ENCODE data around the gene MRPL19. TPM values are rescaled to one million over a fixed set of nuclear protein-coding genes. Genes with fewer than 3 reads are reported as not detected.
"Not testable (repeated sequence)": the region's sequence is repeated elsewhere in the genome, so short reads cannot be mapped to it uniquely, and the experiment has no call there.

Gene MRPL19
- total RNA-seq, 1 donor from 2014 or later: 22.6 TPM

DNA sequence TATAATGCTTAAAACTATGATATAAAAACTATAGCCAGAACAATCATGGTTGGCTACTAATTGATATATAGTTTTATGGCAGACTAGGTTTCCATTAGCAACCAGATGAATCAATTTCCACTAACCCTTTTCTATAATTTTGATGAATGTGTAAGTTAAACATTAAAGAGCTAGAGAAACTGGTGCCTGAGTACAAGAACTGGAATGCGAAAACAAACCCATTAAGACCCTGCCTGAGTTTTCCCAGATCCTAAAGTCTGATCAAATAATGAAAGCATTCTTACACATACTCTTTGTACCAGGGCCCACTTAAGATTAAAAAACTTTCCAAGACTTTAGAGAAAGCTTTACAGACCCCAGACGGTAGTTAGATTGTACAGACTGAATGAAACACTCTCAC is 21.3 kb downstream of the MRPL19 start:
- DNase-seq (ENCODE audit: low read depth in 2 of 2): no peak

DNA sequence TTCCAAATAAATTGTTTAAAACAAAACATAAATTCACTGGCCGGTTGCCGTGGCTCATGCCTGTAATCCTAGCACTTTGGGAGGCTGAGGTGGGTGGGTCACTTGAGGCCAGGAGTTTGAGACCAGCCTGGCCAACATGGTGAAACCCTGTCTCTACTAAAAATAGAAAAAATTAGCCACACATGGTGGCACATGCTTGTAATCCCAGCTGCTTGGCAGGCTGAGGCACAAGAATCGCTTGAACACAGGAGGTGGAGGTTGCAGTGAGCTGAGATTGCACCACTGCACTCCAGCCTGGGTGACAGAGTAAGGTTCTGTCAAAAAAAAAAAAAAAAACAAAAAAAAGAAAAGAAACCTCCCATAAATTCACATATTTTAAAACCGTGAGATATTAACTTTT is 28.8 kb downstream of the MRPL19 start:
- not testable (repeated sequence) for DNase-seq (ENCODE audit: low read depth in 2 of 2)

DNA sequence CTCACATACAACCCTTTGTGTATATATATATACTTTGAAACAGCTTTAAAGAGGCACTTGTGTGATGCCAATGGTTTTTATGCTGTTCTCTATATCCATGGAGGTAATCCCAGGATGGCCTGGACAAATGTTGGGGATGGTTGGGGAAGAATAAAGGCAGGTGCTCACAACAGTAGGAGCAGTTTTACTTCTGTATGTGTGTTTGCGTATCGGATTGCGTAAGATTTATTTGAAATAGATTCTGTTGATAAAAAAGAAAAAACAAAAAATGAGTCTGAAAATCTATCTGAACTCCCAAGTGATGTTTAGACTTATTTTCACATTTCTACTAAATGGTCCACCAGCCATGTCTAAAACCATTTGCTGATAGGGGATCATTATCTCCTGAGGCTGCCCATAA is 29.3 kb downstream of the MRPL19 start:
- DNase-seq (ENCODE audit: low read depth in 2 of 2): no peak

DNA sequence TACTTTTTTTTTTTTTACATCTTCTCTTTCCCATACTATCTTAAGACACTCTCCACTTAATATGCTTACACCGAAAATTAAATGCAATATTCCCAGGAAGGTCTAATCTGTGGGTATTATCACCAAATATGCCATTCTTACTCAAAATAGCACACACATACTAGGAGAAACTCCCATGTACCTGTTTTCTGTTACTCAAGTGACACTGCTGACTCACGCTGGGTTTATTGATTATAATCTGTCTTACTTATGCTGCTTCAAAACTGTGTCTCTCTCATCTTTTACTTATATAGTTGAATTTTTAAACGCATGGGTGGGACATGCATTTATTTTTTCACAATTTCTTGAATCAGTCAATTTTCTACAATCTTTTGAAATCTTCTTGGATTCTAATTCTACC is 29.9 kb downstream of the MRPL19 start:
- DNase-seq (ENCODE audit: low read depth in 2 of 2): no peak

DNA sequence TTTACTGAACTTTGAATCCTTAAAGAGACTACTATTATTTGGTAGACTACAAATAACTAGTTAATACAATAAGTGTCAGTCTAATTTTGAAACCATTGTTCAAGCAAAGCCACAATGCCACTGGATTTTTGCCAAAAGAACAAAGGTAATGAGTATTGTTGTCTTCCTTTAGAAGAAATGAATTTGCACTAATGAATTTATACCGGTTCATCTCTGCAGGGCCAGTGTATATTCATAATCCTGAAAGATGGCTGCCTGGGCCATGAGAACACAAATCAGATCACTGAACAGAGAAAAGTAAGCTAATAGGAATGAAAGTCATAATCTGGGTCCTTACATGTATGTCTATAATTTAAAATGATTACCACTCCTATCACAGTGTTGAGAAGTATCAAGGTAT is 33.0 kb downstream of the MRPL19 start:
- DNase-seq (ENCODE audit: low read depth in 2 of 2): peak in 1 of 2 donors; percentile 27

GRCh38 chr2:75680402-75680801 is 33.8 kb downstream of the MRPL19 start:
- DNase-seq (ENCODE audit: low read depth in 2 of 2): no peak

DNA sequence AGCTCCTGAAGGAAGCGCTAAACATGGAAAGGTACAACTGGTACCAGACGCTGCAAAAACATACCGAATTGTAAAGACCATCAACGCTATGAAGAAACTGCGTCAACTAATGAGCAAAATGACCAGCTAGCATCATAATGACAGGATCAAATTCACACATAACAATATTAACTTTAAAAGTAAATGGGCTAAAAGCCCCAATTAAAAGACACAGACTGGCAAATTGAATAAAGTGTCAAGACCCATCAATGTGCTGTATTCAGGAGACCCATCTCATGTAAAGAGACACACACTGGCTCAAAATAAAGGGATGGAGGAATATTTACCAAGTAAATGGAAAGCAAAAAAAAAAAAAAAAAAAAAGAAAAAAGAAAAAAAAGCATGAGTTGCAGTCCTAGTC is 36.8 kb downstream of the MRPL19 start:
- DNase-seq (ENCODE audit: low read depth in 2 of 2): not testable (repeated sequence)

- DNase-seq (ENCODE audit: low read depth in 2 of 2): no peak
These were observed 41.6 kb downstream of the MRPL19 start for GRCh38 chr2:75688196-75688595.

DNA sequence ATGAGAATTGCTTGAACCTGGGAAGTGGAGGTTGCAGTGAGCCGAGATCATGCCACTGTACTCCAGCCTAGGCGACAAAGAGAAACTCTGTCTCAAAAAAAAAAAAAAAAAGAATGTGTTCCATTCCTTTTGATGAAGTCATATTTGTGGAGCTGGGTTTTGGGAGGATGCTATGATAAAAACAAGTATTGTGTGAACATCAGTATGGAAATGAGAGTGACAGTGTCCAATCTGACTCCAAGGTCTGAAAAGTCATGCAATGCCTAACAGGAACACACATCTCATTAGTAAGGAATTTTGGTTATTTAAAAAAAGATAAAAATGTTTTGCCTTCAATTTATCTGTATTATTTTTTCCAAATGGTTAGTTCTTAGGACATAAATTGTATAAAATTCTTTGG is 52.3 kb downstream of the MRPL19 start:
- peak; percentile 4 to 17 for DNase-seq (ENCODE audit: low read depth in 2 of 2)

DNA sequence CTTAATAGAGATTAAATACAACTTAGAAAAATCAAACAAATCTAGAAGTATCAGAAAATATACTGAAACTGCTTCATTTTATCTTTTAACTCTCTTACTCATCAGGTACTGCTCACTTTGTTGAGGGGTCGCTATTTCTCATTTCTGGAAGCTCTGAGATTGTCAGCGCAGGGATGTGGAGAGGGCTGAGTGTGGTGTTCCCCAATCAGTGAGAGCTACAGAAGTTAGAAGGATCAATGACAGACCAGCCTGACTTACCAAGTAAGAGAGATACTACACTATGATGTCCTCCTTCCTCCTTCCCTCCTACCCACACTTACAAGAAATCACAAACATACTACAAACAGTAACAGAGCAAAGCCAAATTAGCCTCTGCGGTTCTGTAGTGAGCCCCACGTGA is 56.0 kb downstream of the MRPL19 start:
- DNase-seq (ENCODE audit: low read depth in 2 of 2): no peak

- DNase-seq (ENCODE audit: low read depth in 2 of 2): no peak
These were observed 57.2 kb downstream of the MRPL19 start for GRCh38 chr2:75703589-75704287.

GRCh38 chr2:75705921-75706320 is 59.3 kb downstream of the MRPL19 start:
- peak in 1 of 2 donors; percentile 15 for DNase-seq (ENCODE audit: low read depth in 2 of 2)

- DNase-seq (ENCODE audit: low read depth in 2 of 2): no peak
These were observed 61.3 kb downstream of the MRPL19 start for GRCh38 chr2:75707901-75708300.

DNA sequence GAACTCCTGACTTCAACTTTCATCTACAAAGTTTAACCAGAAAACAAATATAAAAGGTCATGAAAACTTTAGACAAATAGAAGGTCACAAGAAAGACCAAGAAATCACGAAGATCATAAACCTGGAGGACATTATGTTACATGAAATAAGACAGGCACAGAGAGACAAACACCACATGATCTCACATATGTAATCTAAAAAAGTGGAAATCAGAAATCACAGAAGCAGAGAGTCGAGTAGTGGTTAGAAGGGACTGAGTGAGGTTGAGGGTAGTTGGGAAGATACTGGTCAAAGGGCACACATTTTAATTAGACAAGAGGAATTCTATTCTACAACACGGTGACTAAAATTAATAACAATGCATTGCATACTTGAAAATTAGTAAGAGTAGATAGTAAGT is 62.7 kb downstream of the MRPL19 start:
- DNase-seq (ENCODE audit: low read depth in 2 of 2): peak in 1 of 2 donors; percentile 2

DNA sequence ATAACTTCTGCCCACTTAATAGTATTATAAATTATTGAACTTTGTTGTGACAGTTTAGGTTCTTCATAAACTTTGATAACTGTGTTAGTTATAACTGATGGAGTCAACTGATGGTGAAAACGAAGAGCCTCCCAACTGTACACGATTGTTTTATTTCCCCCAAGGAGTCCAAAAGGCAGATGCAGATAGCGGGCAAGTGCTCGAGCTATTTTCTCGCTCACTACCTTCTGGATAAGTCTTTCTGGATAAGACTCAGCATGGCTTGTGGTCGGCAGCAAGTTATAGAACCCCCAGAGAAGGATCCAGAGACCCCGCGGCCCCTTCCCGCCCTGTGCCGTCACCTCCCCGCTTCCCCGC is 63.6 kb downstream of the MRPL19 start:
- no peak for DNase-seq (ENCODE audit: low read depth in 2 of 2)

- peak; percentile 90 to 93 for DNase-seq (ENCODE audit: low read depth in 2 of 2)
These were observed 64.1 kb downstream of the MRPL19 start, which contains the start of gene GCFC2 for GRCh38 chr2:75710577-75711253. Gene GCFC2, minus strand, starts transcription at chr2:75710915. Its CDS starts 60 bp downstream, at chr2:75710855.

DNA sequence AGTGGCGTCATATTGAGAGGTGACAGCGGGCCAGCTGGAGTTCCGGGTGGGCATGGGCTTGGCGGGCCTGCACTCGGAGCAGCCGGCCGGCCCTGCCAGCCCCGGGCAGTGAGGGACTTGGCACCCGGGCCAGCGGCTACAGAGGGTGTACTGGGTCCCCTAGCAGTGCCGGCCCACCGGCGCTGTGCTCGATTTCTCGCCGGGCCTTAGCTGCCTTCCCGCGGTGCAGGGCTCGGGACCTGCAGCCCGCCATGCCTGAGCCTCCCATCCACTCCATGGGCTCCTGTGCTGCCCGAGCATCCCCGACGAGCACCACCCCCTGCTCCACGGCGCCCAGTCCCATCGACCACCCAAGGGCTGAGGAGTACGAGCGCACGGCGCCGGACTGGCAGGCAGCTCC is 65.0 kb downstream of the MRPL19 start:
- not testable (repeated sequence) for DNase-seq (ENCODE audit: low read depth in 2 of 2)

DNA sequence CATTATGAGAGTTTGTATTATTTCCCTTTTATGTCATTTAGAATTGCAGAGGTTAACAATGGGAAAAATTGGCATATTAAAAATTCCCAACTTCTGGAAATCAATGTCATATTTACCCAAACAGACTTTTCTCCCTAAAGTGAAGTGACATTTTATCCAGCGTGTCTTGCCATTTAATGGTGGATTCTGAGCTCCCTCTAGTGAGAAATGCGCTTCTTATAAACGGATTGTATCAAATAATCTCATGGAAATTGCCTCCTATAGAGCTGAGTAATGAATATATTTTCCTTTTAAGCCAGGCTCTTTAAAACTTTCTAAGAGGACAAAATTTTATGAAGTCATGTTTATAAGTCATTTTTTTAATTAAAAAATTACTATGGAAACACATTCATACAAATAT is 69.8 kb downstream of the MRPL19 start:
- peak in 1 of 2 donors; percentile 53 for DNase-seq (ENCODE audit: low read depth in 2 of 2)

DNA sequence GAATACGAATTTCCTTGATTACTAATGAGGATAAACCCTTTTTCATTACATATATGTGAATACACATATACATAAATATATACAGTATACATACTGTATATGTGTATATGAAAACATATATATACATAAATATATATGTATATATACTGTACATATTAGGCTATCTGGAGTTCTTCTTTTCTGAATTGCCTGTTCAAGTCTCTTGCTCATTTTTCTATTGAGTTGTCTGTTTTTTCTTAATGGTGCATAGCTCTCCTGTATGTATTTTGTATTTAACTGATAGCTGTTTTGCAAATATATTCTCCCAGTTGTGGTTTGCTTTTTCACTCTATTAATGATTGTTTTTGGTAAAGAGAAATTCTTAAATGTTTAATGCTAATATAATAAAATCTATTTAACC is 73.0 kb downstream of the MRPL19 start:
- DNase-seq (ENCODE audit: low read depth in 2 of 2): no peak

DNA sequence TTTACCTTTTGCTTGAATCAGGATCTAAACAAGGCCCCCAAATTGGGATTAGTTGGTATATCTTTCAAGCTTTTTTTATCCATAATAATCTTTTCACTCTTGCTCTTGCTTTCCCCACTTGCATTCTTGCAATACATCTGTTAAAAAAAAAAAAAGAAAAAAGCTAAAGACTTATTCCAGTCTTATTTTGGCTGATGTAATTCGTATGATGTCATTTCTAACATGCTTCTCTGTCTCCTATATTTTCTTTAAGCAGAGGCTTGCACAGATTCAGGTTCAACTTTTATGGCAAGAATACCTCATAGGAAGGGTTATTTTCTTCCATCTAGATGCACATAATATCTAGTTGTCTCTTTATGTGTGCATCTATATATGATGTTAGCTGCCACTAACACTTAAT is 73.9 kb downstream of the MRPL19 start:
- no peak for DNase-seq (ENCODE audit: low read depth in 2 of 2)

DNA sequence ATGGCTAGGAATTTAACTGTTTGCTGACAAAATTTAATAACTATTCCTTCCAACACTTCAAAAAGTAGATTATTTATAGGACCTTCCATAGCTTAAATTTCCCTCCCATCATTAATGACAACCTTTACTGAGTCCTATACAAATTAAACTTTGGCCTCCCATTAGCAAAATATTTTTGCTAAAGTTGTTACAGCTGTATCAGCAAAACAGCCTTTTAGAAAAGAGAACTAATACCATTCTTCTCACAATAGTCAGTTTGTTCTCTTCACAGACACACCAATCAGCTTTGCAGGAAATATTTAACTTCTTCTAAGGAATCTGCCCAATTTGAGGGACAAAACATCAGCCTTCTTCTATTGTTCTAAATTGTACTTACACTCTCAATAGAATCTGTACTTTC is 76.1 kb downstream of the MRPL19 start:
- no peak for DNase-seq (ENCODE audit: low read depth in 2 of 2)

DNA sequence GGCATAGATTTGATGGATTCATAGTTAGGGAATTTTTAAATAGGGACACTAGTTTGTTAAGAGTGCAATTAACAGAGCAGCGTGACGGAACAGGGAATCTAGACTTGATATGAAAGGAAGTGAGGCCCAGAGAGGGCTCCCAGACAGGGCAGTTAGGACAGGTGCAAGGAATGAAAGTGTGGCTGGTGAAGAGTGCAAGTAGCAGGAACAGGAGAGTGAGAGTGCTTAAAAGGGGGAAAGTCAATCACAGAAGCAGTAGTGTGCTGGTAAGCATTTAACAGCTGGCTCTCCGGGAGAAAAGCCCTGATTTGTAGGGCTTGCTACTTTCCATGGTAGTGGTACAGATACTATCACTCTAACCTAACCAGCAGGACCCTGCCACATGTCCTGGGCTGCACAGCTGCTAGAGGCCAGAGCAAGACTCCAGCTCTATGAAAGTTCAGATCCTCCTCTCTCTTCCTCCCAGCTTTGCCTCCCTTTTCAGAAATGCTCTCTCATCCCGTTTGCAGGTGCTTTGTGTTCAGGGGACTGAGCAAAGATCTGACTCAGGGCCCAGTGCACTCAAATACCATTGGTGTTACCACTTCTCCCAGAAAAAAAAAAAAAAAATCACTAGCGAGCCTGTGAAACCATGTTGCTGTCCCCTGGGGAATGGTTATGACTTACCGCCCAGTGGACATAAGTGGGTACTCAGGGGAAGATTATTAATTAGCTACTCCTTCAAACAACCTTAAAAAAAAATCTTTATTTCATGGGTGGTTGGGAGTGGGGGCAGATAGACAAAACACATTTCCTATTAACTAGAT is 82.2 kb downstream of the MRPL19 start:
- no peak for DNase-seq (ENCODE audit: low read depth in 2 of 2)

All from lung microvascular endothelial cell (primary cell).